HG03378 (cell line): ENCODE results near the gene ANXA6.

Source experiments
- ATAC-seq: cut with Tn5 transposase; IDR thresholded peaks from one replicate; pipeline ENCODE4 v1.9.1; 2021; ENCODE audit warnings: mild to moderate bottlenecking, moderate library complexity; ENCODE audit not compliant: unreplicated experiment

ANXA6 gene

DNA sequence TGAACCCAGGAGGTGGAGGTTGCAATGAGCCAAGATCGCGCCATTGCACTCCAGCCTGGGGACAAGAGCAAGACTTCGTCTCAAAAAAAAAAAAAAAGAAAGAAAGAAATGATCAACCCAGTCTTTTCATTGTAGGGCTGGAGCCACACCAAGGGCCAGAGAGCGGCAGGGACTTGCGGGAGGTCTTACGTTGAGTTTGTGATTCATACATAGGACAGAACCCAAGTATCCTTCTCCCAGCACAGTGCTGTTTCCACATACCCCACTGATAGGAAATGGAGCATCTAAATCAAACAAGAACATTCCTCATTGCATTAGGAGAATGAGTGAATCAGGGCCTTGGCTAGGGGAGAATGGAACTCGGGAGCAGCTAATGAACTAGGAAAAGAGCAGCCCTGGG, 73.2 kb downstream of the ANXA6 start:
- no peak for ATAC-seq

DNA sequence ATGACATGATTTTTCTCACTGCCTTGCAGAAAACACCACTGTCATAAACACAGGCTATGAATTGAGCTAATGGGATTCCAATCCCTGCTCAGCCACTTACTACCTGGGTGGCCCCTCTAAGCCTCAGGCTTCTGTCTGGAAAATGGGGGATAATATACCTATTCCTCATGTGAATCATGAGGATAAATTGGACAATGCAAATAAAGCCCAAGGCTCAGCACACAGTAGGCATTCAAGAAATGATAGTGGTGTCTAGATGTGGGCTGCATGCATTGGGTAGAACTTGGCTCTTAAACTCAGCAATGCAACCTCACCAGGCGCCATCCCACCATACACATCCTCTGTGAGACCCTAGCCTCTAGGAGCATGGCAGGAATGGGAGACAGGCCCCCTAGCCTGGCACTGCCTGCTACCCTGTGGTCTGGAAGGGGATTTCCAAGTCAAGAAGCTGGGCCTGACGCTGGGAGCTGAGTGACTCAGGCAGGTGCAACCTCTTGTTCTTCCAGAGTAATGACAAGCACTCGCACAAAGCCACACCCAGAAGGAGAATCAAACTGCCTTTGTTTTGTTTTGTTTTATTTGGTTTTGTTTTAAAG, 74.4 kb downstream of the ANXA6 start:
- ATAC-seq = no peak

DNA sequence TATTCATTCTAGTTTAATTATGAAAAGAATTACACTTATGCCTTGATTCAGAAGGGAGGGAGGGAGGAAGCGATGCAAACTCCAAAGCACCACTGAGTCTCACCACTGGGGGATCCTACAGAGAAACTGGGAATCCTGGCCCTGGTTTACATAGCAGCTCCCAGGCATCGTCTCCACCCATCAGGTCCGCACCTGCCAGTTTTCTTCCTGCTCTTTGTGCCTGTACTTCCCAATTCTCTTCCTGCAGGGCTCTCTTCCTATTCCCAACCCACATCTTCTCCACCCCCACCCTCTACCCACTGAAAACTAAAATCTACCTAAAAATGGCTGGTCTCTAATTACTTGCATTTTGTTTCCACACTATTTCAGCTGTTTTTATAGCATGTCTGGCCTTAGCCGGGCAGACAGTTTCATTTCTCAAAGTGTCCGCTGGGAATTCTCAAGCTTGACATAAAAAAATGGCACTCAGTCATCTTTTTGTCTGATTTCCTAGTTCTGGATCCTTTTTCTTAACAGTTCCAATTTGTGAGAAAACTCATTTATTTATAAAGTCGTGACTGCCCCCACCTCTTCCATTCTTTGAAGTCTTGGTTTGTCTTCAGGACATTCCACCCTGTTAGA, 75.2 kb downstream of the ANXA6 start:
- no peak for ATAC-seq

DNA sequence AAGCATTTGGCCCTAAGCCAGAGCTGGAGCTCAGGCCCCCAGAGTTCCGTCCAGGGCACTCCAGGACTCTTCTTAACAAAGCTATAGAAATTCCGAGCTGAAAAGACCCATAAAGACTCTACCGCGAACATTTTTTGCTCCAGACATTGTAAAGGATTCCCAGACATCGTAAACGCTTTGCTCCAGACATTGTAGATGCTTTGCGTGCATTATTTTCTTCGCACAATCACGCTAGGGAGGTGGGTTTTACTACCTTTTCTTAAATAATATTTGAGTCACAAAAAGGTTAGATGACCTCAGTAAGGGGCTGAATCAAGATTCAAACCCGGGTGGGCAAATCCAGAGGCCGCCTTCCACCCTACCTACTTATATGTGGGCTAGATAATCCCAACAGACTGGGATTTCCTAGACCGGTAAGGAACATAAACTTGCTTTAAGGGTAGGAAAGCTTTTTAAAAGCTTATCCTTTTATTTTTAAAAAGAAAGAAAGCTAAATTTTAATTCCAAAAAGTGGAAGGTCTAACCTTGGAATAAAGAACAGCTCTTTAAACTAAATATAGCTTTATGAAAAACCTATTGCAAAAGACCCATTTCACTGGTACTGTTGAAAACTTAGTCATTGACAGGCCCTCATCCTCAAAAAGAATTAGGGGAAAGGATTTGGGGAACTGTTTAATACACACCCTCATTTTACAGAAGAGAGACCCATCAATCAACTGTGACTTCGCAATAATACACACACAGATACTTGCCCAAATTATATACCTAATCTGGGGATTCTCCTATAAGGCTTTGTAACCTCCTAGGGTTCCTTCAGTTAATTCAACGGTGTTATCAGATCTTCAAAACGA, 75.9 kb downstream of the ANXA6 start:
- no peak for ATAC-seq

DNA sequence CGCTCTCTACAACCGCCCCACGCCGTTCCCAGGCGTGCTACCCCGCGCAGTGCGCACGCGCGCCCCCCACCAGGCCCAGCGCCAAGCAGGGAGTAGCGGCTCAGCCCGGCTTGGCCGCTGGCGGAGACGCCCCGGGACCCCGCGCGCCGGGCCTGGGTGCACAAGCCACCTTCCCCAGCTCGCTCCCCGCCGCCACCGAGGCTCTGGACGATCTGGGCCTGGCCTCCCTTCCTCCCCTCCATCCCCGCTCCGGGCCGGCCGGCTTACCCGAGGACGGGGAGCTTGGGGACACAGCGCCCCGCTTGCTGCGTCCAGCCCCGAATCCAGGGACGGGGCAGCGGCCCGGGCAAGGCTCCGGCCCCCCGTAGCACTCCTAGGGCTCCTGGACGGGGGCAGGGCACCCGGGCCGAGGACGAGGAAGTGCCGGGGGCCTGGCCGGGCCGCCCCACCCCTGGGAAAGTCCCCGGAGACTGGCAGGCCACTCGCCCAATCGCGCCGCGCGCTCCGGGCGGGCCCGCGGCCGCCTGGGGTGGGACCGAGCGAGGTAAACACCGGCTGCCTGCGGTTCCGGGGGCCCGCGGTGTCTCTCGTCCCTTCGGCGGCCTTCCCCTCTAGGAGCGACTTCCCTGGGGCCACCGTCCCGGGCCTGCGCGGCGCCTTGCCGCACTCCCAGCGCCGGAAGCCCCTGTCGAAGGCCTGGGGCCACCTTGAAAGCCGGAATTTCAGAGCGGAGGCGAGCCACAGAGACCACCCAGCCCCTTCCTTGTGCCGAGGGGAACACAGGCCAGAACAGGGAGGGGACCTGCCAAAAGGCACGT, 76.8 kb downstream of the ANXA6 start, which contains the start of gene TNIP1:
Gene TNIP1 (minus strand): TSS at position 422 of the 818 bp plus-strand sequence. CDS start 15,939 bp downstream, outside the sequence.
- ATAC-seq = peak; percentile 46

DNA sequence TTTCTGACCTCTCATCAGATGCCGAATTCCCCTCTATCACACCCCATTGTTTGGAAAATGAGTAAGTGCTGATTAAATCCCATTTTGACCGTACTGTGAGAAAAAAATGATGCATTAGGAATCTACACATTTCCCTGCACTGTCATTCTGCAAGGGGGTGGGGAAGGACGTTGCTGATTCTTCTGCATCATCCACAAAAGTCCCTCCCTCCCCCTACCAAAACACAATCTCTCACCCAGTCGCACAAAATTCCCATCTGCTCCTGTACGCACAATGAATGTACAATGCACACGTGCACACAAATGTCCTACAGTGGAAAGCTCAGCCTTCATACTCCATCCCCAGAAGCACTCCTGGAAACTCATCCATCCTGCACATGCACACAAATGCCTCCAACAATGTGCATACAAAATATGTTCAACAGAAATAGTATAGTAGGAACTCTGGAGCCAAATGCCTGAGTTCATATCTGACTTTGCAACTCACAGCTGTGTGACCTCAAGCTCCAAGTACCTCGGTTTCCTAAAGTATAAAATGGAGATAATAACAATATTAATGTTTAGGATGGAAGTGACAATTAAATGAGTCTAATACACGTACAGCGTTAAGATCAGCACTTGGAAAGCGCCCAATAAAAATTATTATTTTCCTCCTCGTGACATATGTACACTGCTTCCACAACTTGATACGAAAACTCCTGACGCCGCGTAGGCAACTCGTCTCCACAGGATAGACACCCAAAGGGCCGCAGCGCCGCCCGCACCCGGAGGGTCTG, 77.6 kb downstream of the ANXA6 start:
- no peak for ATAC-seq

DNA sequence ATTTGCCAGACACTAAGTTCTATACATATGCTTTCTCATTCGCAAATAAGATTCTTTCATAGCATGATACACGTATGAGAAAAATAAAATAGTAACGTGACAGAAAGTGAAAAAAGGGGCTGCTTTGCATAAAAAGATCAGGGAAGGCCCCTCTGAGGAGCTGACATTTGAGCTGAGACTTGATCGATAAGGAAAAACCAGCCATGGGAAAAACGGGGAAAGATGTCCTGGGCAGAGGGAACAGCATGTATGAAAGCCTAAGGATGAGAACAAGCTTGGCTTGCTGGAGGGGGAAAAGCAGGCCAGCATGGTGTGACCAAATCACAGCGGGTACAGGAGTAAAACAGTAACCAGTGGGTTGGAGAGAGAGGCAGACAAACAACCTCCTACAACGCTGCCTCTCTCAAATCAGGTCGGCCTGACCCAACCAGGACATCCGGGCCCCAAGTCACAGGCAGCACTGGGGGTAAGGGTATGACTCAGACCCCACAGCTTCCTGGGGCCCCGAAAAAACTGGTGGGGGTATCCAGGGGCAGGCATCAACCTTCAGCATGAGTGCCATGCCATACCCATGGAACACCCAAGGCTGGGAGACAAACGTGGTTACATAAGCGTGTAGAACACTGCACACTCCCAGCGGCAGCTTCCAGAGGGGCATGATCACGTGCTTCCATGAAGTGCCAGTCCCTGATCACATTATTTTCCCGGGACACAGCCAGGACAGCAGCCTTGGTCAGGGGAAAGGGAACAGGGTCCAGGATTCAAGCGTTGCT, 78.9 kb downstream of the ANXA6 start:
- peak; percentile 50 for ATAC-seq

DNA sequence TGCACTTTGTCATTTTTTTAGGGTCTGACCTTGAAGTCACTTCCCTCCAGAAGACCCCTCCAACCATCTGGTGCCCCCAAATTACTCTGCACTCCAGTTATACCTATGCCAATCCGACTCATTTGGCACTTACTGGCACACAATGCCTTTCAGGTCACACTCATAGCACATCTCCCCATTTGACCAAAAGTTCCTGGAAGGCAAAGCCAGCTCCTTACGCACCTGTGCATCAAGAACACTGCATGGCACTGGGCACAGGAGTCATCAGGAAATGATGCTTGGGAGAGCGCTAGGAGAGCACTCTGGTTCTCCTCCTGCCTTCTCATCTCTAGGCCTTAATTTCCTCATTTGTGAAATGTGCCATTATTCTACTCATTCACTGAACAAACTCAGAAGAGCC, 79.6 kb downstream of the ANXA6 start:
- no peak for ATAC-seq

DNA sequence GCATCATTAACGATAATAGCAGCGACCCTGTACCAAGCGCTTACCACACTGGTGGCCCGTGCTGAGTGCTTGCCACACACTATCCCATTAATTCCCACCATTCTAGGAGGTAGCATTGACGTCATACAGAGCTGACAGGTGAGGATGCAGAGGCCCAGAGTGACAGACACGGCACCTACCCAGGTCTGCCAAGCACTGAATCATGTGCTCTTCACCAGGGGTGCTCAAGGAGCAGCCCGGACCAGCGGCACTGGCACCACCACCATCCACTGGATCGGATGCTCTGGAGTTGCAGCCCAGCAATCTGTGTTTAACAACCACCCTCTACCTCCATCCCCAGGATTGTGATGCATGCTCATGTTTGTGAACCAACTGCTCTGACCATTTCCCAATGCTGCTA, 80.2 kb downstream of the ANXA6 start:
- ATAC-seq = no peak

DNA sequence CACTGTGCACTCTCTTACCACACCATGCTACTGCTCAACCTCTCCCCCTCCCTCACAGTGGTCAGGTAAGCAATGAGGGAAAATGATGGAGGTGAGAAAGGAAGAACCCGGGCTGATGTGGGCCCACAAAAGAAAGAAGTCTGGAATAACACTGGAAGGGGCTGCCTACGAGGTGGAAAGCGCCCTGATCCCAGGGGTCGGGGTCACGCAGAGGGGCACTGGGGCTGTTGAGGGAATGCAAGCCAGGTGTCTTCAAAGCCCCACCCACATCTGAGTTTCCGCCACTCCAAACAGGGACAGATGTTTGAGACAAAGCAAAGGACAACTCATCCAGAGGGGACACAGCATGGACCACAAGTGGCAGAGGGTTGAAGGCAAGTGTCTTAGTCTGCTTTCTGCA, 81.0 kb downstream of the ANXA6 start:
- ATAC-seq = no peak

DNA sequence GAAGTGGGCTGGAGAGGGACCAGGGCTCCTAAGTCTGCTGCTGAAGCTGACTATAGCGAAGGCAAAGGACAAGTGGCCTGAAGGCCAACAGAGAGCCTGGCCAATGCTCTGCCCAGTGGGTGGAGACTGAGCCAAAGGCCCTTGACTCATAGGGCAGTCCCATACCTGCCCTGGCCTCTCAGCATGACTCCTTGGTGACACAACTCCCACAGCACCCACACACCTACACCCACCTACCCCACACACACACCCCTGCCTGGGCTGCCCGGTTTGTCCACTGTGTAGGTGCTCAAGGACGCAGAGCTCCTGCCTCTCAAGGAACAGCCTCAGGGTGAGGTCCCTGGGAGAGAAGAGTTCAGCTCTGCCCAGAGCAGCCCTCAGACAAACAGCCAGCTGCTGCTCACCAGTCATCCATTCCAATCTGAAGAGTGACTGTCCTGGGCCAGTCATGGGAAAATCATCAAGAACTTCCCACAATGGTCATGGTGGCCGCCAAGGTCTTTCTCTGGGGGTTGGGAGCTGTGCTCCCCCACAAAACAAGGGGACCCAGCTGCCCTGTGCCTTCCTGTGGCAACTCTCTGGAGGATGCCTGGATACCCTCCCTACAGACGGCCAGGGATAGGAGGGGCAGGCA, 81.8 kb downstream of the ANXA6 start:
- no peak for ATAC-seq

DNA sequence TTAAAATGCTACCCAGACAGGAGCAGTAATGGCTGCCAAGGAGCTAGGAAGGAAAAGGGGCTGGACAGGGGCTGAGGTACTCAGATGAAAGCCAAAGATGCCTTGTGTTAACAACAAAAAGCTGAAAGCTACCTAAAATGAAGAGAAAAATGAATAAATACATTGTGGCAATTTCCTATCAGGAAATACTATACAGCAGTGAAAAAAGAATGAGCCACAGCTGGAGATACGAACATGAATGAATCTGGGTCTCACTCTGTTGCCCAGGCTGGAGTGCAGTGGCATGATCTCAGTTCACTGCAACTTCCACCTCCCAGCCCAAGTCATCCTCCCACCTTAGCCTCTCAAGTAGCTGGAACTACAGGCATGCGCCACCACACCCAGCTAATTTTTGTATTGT, 83.0 kb downstream of the ANXA6 start:
- no peak for ATAC-seq

DNA sequence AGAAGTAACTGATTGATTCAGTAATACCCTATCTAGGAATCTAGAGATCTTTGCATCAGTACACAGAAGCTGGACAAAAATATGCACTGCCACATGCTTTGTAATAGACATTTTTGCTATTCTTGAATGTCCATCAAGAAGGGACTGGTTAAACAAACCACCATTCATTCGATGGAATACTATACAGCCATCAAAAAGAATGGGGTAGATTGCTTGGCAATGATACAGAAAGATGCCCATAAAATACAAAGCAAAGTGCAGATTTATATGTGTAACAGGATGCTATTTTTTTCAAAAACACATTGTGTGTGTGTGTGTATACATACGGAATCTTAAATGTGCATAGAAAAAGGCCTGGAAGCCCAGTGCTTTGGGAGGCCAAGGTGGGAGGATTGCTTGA, 84.3 kb downstream of the ANXA6 start:
- ATAC-seq = no peak

DNA sequence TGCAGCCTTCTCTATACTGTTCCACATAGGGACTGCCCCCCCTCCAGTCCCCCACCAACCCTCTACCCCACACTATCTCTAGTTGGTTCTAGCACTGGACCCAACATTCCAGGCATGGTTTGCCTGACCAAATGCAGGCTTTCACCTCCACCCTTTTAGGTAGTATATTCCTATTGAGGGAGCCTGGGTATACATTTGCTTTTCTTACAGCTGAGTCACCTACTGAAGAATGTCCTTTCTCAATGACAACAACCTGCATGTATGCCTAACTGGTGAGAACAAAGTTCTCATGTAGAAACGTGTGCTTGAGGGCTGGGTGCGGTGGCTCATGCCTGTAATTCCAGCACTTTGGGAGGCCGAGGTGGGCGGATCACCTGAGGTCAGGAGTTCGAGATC, 85.0 kb downstream of the ANXA6 start:
- no peak for ATAC-seq

DNA sequence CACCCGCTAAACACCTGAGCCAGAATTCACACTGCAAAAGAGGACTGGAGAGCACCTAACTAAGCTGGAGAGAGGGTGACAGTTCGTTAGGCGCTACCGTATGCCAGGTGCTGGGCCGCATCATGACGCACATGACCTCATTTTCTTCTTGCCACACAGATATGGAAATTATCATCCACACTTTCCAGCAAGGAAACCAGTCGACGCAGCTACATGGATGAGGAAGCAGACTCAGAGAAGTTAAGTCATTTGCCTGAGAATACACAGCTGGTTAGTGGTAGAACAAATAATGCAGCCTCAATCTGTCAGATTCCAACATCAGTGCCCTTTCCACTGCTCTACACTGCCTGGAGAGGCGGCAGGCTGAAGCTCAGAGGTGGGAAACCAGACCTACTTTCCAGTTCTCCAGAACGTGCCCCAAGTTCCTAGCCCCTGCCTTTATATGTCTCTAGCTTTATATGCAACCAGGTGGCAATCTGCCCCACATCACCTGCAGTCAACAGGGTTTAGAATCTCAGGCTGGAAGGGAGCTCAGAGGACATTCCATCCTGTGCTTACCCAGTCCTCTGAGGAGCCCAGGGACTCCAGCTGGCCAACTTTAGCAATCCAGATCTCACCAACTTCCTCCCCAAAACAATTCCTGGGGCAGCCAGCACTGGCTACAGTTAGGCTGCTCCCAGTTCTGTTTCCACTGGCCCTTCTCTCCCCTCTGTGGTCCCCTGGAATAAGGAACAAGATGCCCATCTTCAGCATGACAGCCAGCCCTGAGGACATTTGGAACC, 85.5 kb downstream of the ANXA6 start:
- no peak for ATAC-seq

DNA sequence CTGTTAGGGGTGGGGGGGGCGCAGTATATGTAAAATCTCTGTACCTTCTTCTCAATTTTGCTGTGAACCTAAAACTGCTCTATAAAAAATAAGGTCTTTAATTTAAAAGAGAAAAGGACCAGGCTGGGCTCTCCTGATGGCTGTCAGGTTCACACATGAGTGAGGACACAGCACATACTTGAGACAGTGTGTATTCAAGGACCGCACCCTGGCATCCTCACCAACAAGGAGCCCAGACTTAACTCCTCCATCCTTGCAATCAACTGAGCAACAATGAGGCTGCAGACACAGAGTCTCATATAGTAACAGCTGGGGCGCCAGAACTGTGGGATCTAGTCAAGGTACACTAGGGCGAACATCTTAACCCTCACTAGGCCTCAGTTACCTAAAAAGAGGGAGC, 86.6 kb downstream of the ANXA6 start:
- ATAC-seq = no peak

DNA sequence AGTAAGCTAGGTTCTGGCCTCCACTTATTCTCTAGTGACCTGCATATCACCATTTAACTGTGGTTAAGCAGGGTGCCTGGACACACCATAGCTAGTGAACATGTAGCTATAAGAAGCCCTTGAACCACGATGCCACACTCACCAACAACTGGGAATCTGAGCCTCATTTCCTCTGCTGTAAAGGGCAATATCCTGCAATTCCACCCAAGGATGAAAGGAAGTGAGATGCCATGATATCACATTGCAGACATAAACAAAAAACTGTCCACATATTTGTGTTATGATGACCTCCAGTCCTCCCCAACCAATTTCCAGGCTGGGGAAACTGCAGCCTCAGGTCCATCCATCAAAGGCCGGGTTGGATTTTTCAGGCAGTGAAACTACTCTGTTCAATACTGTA, 87.1 kb downstream of the ANXA6 start:
- ATAC-seq = no peak

DNA sequence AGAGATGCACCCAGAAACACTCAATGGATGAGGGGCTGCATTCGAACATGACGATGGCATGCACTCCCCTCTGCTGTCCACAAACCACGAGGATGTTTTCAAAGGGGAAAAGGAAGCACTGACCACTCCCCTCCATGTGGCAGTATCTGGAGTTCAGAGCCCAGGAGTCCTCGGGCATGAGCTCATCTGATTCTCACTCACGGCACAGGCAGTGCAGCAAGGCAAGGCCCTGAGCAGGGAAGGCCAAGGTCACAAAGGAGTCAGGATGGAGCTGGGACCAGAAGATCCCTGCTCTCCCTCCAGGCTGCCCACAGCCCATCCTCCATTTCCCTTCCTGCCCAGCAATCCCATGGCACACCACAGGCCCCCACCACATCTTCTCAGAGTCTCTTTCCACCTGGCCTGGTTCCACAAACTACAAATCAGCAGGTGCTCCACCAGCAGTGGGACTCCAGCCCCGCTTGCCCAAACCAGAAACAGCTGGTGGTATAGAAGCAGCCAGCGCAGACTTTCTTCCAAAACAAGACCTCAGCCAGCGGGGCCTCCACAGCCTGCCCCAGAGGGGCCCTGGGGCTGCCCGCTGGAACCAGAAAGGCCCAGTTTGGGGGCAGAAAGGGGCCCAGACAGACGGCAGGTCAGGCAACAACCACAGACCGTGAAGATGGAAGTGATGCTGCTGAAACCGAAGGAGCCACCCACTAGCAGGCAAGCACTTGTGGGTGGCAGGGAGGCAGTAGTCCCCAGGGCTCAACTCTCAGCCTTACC, 89.0 kb downstream of the ANXA6 start:
- ATAC-seq = peak; percentile 48
